ENCODE measurements around the gene MYBPH. TPM values are rescaled to one million over a fixed set of nuclear protein-coding genes. Genes with fewer than 3 reads are reported as not detected.

MYBPH gene
- total and polyA plus RNA-seq, 2 of the 13 experiments (the other 11 are each of a cell fraction or from before 2014, with no cell fraction given) = not detected

- 21% methylated on average over 4 of the region's 7 CpGs for WGBS (ENCODE audit: low lambda C conversion rate)
- no peak overlapping the region for H3K4me3 ChIP-seq (replicated peaks in 1 of 3; ENCODE audit: insufficient read depth in 1 of 3, low read depth in 2 of 3, low read length in 3 of 3)
- in situ Hi-C loops (cut with HindIII; ENCODE audit: extremely low pct_ligation_motif_present, low pct_unique_long_range_greater_than_20kb) (no loop called here), intact Hi-C loops (cut with micrococcal nuclease; ENCODE audit: unreplicated experiment) (no loop called here)
- TF ChIP-seq ZNF282 (IDR thresholded peaks at IDR 0.05; ENCODE audit: partially characterized antibody) = no peak
- no peak for TF ChIP-seq XRCC5 (optimal IDR thresholded peaks at IDR 0.05; ENCODE audit: low read length)
- TF ChIP-seq ERF (CRISPR knock-in tag; IDR thresholded peaks at IDR 0.05) = no peak
- no peak for TF ChIP-seq AGO2 (optimal IDR thresholded peaks at IDR 0.05; ENCODE audit: low read depth, low read length)
- TF ChIP-seq CCDC6 (CRISPR knock-in tag; IDR thresholded peaks at IDR 0.05) = no peak
- TF ChIP-seq HNRNPL (IDR thresholded peaks at IDR 0.05; ENCODE audit: low read depth, low read length) = no peak
- no peak for DNase-seq (ENCODE audit: low spot score)
- H3K36me3 ChIP-seq (replicated peaks in 1 of 2; ENCODE audit: control insufficient read depth in 1 of 2, insufficient read depth in 2 of 2, low read length in 2 of 2) = no peaks in the 10 kb centered on the region
- no peak for ATAC-seq
- H3K9me3 ChIP-seq (ENCODE audit: low read length) = no peaks in the 10 kb centered on the region
- H3K4me2 ChIP-seq (ENCODE audit: low read depth, low read length) = no peak overlapping the region
- no peaks in the 10 kb centered on the region for H3K79me2 ChIP-seq (ENCODE audit: insufficient read depth, low read length)
- H3K4me1 ChIP-seq (ENCODE audit: insufficient read depth, low read length) = no peaks in the 10 kb centered on the region
- BruUV-seq (replicated peaks) = no TSS peak
- FAIRE-seq = no peak
- POLR2A ChIA-PET = no interaction called here
- H4K20me1 ChIP-seq (ENCODE audit: insufficient read depth, low read length) = no peaks in the 10 kb centered on the region
- CTCF ChIA-PET (ENCODE audit: low intra/inter-chr PET ratio, low total read pairs) = no interaction called here
- H3K27me3 ChIP-seq (ENCODE audit: control insufficient read depth in 1 of 2, insufficient read depth in 2 of 2, low read length in 2 of 2) = peaks cover 1 to 3% of the 10 kb centered on the region in 2 experiments; a peak in 2 of 5 replicates
- H3K9ac ChIP-seq (ENCODE audit: insufficient read depth, low read depth, low read length) = no peak overlapping the region
- no peak overlapping the region for H2AFZ ChIP-seq (ENCODE audit: low read length)
- no peak overlapping the region for H3K27ac ChIP-seq (ENCODE audit: extremely low read length, insufficient read depth, low read length)
Measured at GRCh38 chr1:203163891-203164635, 11.6 kb downstream of the MYBPH start.

- FAIRE-seq = no peak
- Histone ChIP-seq H3K4me2 (ENCODE audit: low read depth, low read length) (no peak overlapping the region), H3K79me2 (ENCODE audit: insufficient read depth, low read length) (no peaks in the 10 kb centered on the region), H3K36me3 (replicated peaks in 1 of 2; ENCODE audit: control insufficient read depth in 1 of 2, insufficient read depth in 2 of 2, low read length in 2 of 2) (no peaks in the 10 kb centered on the region), H3K27me3 (ENCODE audit: control insufficient read depth in 1 of 2, insufficient read depth in 2 of 2, low read length in 2 of 2) (peaks cover 0 to 1% of the 10 kb centered on the region in 2 experiments; a peak in 2 of 5 replicates), H2AFZ (ENCODE audit: low read length) (no peak overlapping the region), H3K9me3 (ENCODE audit: low read length) (no peaks in the 10 kb centered on the region), H3K27ac (ENCODE audit: extremely low read length, insufficient read depth, low read length) (no peak overlapping the region), H3K4me3 (replicated peaks in 1 of 3; ENCODE audit: insufficient read depth in 1 of 3, low read depth in 2 of 3, low read length in 3 of 3) (no peak overlapping the region), H3K4me1 (ENCODE audit: insufficient read depth, low read length) (no peaks in the 10 kb centered on the region), H4K20me1 (ENCODE audit: insufficient read depth, low read length) (no peaks in the 10 kb centered on the region), H3K9ac (ENCODE audit: insufficient read depth, low read depth, low read length) (no peak overlapping the region)
- DNase-seq (ENCODE audit: low spot score) = no peak
- WGBS (ENCODE audit: low lambda C conversion rate) = 80% methylated on average over 1 of the region's 1 CpG
- ChIA-PET POLR2A (no interaction called here), CTCF (ENCODE audit: low intra/inter-chr PET ratio, low total read pairs) (no interaction called here)
- no TSS peak for BruUV-seq (replicated peaks)
- intact Hi-C loops (cut with micrococcal nuclease; ENCODE audit: unreplicated experiment) = no loop called here
- ATAC-seq = no peak
- in situ Hi-C loops (cut with HindIII; ENCODE audit: extremely low pct_ligation_motif_present, low pct_unique_long_range_greater_than_20kb) = no loop called here
- TF ChIP-seq TP53 (CRISPR knock-in tag; conservative IDR thresholded peaks at IDR 0.05) = no peak
Measured at GRCh38 chr1:203162403-203162802, 13.2 kb downstream of the MYBPH start.

All from HepG2 (cell line).